Suprapubic skin (tissue), 4 donors: ENCODE measurements around the gene LANCL2.

Source experiments
- CTCF ChIP-seq, 2 donors: fragments of 200-600 bp in 1 of 2; fragments of 450-650 bp in 1 of 2; sonication (generic) in 1 of 2; IDR thresholded peaks; one replicate each; pipeline ENCODE4 v1.5.1; 2016 to 2019; ENCODE audit warnings: antibody characterized with exemption in 2 of 2, mild to moderate bottlenecking in 1 of 2, moderate library complexity in 1 of 2
- POLR2A ChIP-seq, 2 donors: fragments of 450-650 bp; IDR thresholded peaks; one replicate each; pipeline ENCODE4 v1.6.1; 2017; ENCODE audit warnings: antibody characterized with exemption in 2 of 2, mild to moderate bottlenecking in 2 of 2, moderate library complexity in 2 of 2
- POLR2AphosphoS5 ChIP-seq, 3 donors: sonication (generic); formaldehyde crosslinking; IDR thresholded peaks; one replicate each; pipeline ENCODE4 v1.6.1; 2017; ENCODE audit warnings: antibody characterized with exemption in 3 of 3

- TF ChIP-seq CTCF (IDR thresholded peaks at IDR 0.05), result no peak
- no peak for TF ChIP-seq POLR2A (IDR thresholded peaks at IDR 0.05)
- TF ChIP-seq POLR2AphosphoS5 (IDR thresholded peaks at IDR 0.05), result no peak
These were observed 58.2 kb downstream of the LANCL2 start for GRCh38 chr7:55423277-55423711.
